K562 (cell line): ENCODE results near the gene RAB43. TPM values are rescaled to one million over a fixed set of nuclear protein-coding genes. Genes with fewer than 3 reads are reported as not detected.

Experiments
- ATAC-seq: fragments of 200-7000 bp; cut with Tn5 transposase; 3 replicates; pipeline ENCODE4 v1.9.1; 2020; ENCODE audit warnings: moderate library complexity
- BruUV-seq: library from RNA; stranded (reverse); fragments of 400-500 nt; replicated peaks from 2 replicates; lab custom pipeline; 2021; lab: Mats Ljungman, UMichigan
- CTCF ChIA-PET: fragments of 300-600 bp; formaldehyde crosslinking; extraction: SDS; loops from one replicate; lab custom pipeline; 2021; ENCODE audit warnings: low intra/inter-chr PET ratio; lab: Yijun Ruan, JAX
- POLR2A ChIA-PET: fragments of 300-600, 350-650 bp; sonication (Branson Sonifier 250); formaldehyde crosslinking; extraction: SDS; loops from one replicate; lab custom pipeline; 2021; ENCODE audit warnings: antibody characterized with exemption, inconsistent platforms; lab: Yijun Ruan, JAX
- DNase-seq, 4 experiments: peaks; one replicate each; pipeline versions ENCODE4 v3.0.0 to v3.0.0-alpha.2; 2011 to 2018; ENCODE audit warnings: low spot score in 3 of 4, mixed read lengths in 3 of 4; ENCODE audit errors: extremely low read depth in 1 of 4
- FAIRE-seq: peaks from 2 replicates; lab custom pipeline; 2011; peaks lifted over from hg19 to GRCh38; lab: Jason Lieb, UNC
- H2AFZ ChIP-seq: 2 replicates; pipeline ENCODE4 v1.6.0; 2011; ENCODE audit warnings: low read depth, low read length, control low read depth, inconsistent platforms
- H3K27ac ChIP-seq: fragments of 200-600 bp; 3 replicates; pipeline ENCODE4 v1.8.0; 2011; ENCODE audit warnings: low read depth, mild to moderate bottlenecking, control low read depth, inconsistent platforms, low read length, moderate library complexity, mixed read lengths; ENCODE audit errors: extremely low read depth
- H3K27me3 ChIP-seq, 2 experiments: fragments of 300-600 bp in 1 of 2; 2 replicates in 1 of 2; 3 replicates in 1 of 2; pipeline versions ENCODE4 v1.6.0 to v1.8.0; 2011; ENCODE audit warnings: inconsistent platforms in 2 of 2, low read length in 2 of 2, mild to moderate bottlenecking in 1 of 2, mixed read lengths in 1 of 2, moderate library complexity in 1 of 2; ENCODE audit not compliant: control insufficient read depth in 2 of 2, insufficient read depth in 2 of 2
- H3K36me3 ChIP-seq: fragments of 300-600 bp; 3 replicates; pipeline ENCODE4 v1.8.0; 2011; ENCODE audit warnings: mild to moderate bottlenecking, low read length, inconsistent platforms; ENCODE audit not compliant: control insufficient read depth, insufficient read depth
- H3K4me1 ChIP-seq, 2 experiments: fragments of 200-600 bp in 1 of 2; replicated peaks in 1 of 2; 2 replicates in 1 of 2; 3 replicates in 1 of 2; pipeline versions ENCODE4 v1.5.1 to v1.8.0; 2011; ENCODE audit warnings: inconsistent platforms in 2 of 2, low read length in 2 of 2, mild to moderate bottlenecking in 1 of 2, mixed read lengths in 1 of 2, moderate library complexity in 1 of 2; ENCODE audit not compliant: control insufficient read depth in 2 of 2, insufficient read depth in 2 of 2
- H3K4me2 ChIP-seq: 2 replicates; pipeline ENCODE4 v1.6.1; 2011; ENCODE audit warnings: low read length, control low read depth, inconsistent platforms, mixed read lengths; ENCODE audit not compliant: insufficient read depth
- H3K4me3 ChIP-seq: fragments of 200-600 bp; sonication (generic), shearing (Covaris generic); 2 replicates; pipeline ENCODE4 v1.5.1; 2016; ENCODE audit warnings: control low read depth, inconsistent platforms
- H3K79me2 ChIP-seq: fragments of 200-600 bp; 3 replicates; pipeline ENCODE4 v1.8.0; 2011; ENCODE audit warnings: low read length, inconsistent platforms; ENCODE audit not compliant: control insufficient read depth, insufficient read depth
- H3K9ac ChIP-seq, 2 experiments: 2 replicates each; pipeline versions ENCODE4 v1.6.0 to v1.6.1; 2011; ENCODE audit warnings: low read depth in 2 of 2, low read length in 2 of 2, control low read depth in 1 of 2, inconsistent platforms in 1 of 2, mild to moderate bottlenecking in 1 of 2, mixed read lengths in 1 of 2; ENCODE audit not compliant: insufficient read depth in 1 of 2
- H3K9me1 ChIP-seq: one replicate; pipeline ENCODE4 v1.6.0; 2011; ENCODE audit warnings: inconsistent platforms, mild to moderate bottlenecking, low read length, moderate library complexity; ENCODE audit not compliant: control insufficient read depth, insufficient read depth
- H3K9me3 ChIP-seq: replicated peaks from 2 replicates; pipeline ENCODE4 v1.5.1; 2011; ENCODE audit warnings: low read depth, low read length, inconsistent platforms; ENCODE audit not compliant: control insufficient read depth, insufficient read depth
- H4K20me1 ChIP-seq: replicated peaks from 2 replicates; pipeline ENCODE4 v1.6.1; 2011; ENCODE audit warnings: low read length, inconsistent platforms, mixed read lengths; ENCODE audit not compliant: control insufficient read depth, insufficient read depth
- CBX3 ChIP-seq, 2 experiments: IDR thresholded peaks; 1 replicate in 1 of 2; 2 replicates in 1 of 2; pipeline ENCODE4 v1.6.1; 2012; ENCODE audit warnings: inconsistent platforms in 2 of 2, low read length in 2 of 2, borderline replicate concordance in 1 of 2, control low read depth in 1 of 2
- FOS ChIP-seq: IDR thresholded peaks from 3 replicates; pipeline ENCODE4 v1.6.1; 2011; ENCODE audit not compliant: insufficient read length; ENCODE audit errors: extremely low read depth
- KAT2B ChIP-seq: IDR thresholded peaks from one replicate; pipeline ENCODE4 v1.6.1; 2012; ENCODE audit warnings: low read depth, mild to moderate bottlenecking, control low read depth, inconsistent platforms, low read length, moderate library complexity
- NFYB ChIP-seq: IDR thresholded peaks from 2 replicates; pipeline ENCODE4 v1.6.1; 2011; ENCODE audit warnings: mild to moderate bottlenecking, moderate library complexity; ENCODE audit not compliant: insufficient read length; ENCODE audit errors: extremely low read depth
- SMARCA4 ChIP-seq: fragments of 450-650 bp; IDR thresholded peaks from 2 replicates; pipeline ENCODE4 v1.6.1; 2016
- SPI1 ChIP-seq: IDR thresholded peaks from 2 replicates; pipeline ENCODE4 v1.6.1; 2011; ENCODE audit warnings: low read depth, low read length, control low read depth, borderline replicate concordance
- TCFL5 ChIP-seq: fragments of 250-450 bp; sonication (Bioruptor Pico); conservative IDR thresholded peaks from 2 replicates; pipeline ENCODE4 v1.6.1; 2021; ENCODE audit warnings: mild to moderate bottlenecking, moderate library complexity, matching md5 sums
- ZMIZ1 ChIP-seq, 2 experiments: fragments of 150-350 bp in 1 of 2; IDR thresholded peaks; 2 replicates each; pipeline ENCODE4 v1.6.1; 2012 to 2016; ENCODE audit warnings: low read depth in 2 of 2, low read length in 2 of 2, mild to moderate bottlenecking in 1 of 2, moderate library complexity in 1 of 2
- ZNF133 ChIP-seq: fragments of 250-450 bp; sonication (Bioruptor Pico); IDR thresholded peaks from 2 replicates; pipeline ENCODE4 v1.4.0; 2020; ENCODE audit warnings: mild to moderate bottlenecking
- ZNF316 ChIP-seq: fragments of 450-650 bp; IDR thresholded peaks from 2 replicates; pipeline ENCODE4 v1.6.1; 2016
- ZNF668 ChIP-seq: fragments of 250-450 bp; sonication (Bioruptor Pico); IDR thresholded peaks from 2 replicates; pipeline ENCODE4 v1.8.0; 2022; ENCODE audit warnings: mild to moderate bottlenecking, inconsistent platforms
- ZNF75A ChIP-seq: fragments of 450-650 bp; formaldehyde crosslinking; IDR thresholded peaks from 2 replicates; pipeline ENCODE4 v1.4.0; 2020; ENCODE audit warnings: mild to moderate bottlenecking
- WGBS: fragments of 100-300 bp; shearing (Covaris generic); methylation state at CpG from one replicate; pipeline ENCODE4 v1.1.6; 2016; ENCODE audit warnings: low coverage, mixed read lengths; ENCODE audit not compliant: insufficient coverage; ENCODE audit errors: missing lambda C conversion rate; 5-methylcytosine and 5-hydroxymethylcytosine counted together
- in situ Hi-C: fragments of 300-500 bp; cut with MboI; formaldehyde crosslinking; loops from 4 replicates; pipeline ENCODE4 v1.15.0; 2018; ENCODE audit warnings: inconsistent platforms, mixed read lengths
- intact Hi-C: fragments of 100-400 bp; cut with micrococcal nuclease; formaldehyde crosslinking; loops from 2 replicates; pipeline ENCODE4 v1.14.2; 2022
- polyA plus RNA-seq, 8 experiments: library from polyadenylated mRNA; depleted of rRNA in 4 of 8; stranded (reverse) in 5 of 8; unstranded in 3 of 8; fragments of >200 nt; fragmentation: Nextera tagmentation in 2 of 8; fragmentation: Illumina TruSeq in 1 of 8; extraction: Ambion mirVana in 2 of 8; extraction: Trizol in 1 of 8; gene quantifications; 2 replicates each; pipeline versions ENCODE4 v1.2.1 to v1.2.3, GENCODE V29; 2011 to 2014; ENCODE audit warnings: inconsistent platforms in 1 of 8, missing spikeins in 1 of 8
- total RNA-seq, 7 experiments: library from RNA; depleted of rRNA in 6 of 7; stranded (reverse); fragments of >200 nt in 6 of 7; fragmentation: Illumina TruSeq in 2 of 7; extraction: Trizol in 2 of 7; gene quantifications; 2 replicates each; pipeline versions ENCODE4 v1.2.1 to v1.2.3, GENCODE V29; 2011 to 2021; ENCODE audit warnings: low replicate concordance in 1 of 7
- TF ChIP-seq, protein P1 (sequence below): fragments of 450-650 bp; IDR thresholded peaks from 2 replicates; pipeline ENCODE4 v1.6.1; 2016
- TF ChIP-seq, protein P2 (sequence below), 2 experiments: fragments of 450-650 bp in 1 of 2; IDR thresholded peaks; 2 replicates each; pipeline ENCODE4 v1.6.1; 2011 to 2017; ENCODE audit warnings: low read depth in 2 of 2, antibody characterized with exemption in 1 of 2, borderline replicate concordance in 1 of 2, low read length in 1 of 2, mild to moderate bottlenecking in 1 of 2, mixed read lengths in 1 of 2; ENCODE audit not compliant: control insufficient read depth in 1 of 2
- TF ChIP-seq, protein P3 (sequence below): fragments of 450-650 bp; formaldehyde crosslinking; IDR thresholded peaks from 2 replicates; pipeline ENCODE4 v1.4.0; 2020; ENCODE audit warnings: mild to moderate bottlenecking

Gene RAB43
- total and polyA plus RNA-seq, 9 of the 15 experiments (the other 6 are each of a cell fraction or from before 2014, with no cell fraction given), result 0.04 to 6.8 (median 1.7) TPM; not detected in 2

DNA sequence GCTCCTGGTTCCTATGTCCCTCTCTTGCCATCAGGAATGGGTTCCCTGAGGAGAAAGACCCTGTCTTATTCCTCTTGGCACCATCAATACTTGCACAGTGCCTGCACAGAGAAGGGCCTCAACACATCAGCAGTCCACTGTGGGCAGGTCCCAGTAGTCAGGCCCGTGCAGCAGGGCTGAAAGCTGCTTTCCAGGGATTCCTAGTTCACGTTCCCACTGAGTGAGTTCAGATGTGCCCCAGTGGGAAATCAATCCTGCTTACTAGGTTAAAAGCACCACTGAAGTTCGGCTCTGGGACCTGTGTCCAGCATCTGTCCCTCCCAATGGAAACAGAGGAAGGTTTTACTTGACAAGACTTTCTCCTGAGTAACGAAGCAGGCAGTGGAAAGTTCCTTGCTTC, 15.7 kb downstream of the RAB43 start:
- H2AFZ ChIP-seq, result no peak overlapping the region
- ATAC-seq (no peak), FAIRE-seq (no peak), DNase-seq (no peak)
- BruUV-seq, result no TSS peak
- H3K9me3 ChIP-seq, result no peaks in the 10 kb centered on the region
- ChIA-PET CTCF (no interaction called here), POLR2A (interaction anchor here (0.7 kb wide), 2 partner anchors 11 to 14 kb away, joined by 3 to 4 read pairs; no protein-coding TSS in a partner anchor)
- H3K36me3 ChIP-seq, result no peaks in the 10 kb centered on the region
- H3K27me3 ChIP-seq, result no peaks in the 10 kb centered on the region
- in situ Hi-C loops (no loop called here), intact Hi-C loops (no loop called here)
- H3K9me1 ChIP-seq, result no peaks in the 10 kb centered on the region
- H3K4me1 ChIP-seq, result peaks cover 12 to 19% of the 10 kb centered on the region in 2 experiments; a peak in 4 of 5 replicates
- TF ChIP-seq ZNF316 (no peak), ZMIZ1 (IDR thresholded peaks at IDR 0.05; ENCODE audit: low read depth in 2 of 2, low read length in 2 of 2) (no peak), KAT2B (no peak), ZNF75A (CRISPR knock-in tag) (no peak), CBX3 (IDR thresholded peaks at IDR 0.05; ENCODE audit: borderline replicate concordance in 1 of 2, low read length in 2 of 2) (no peak), TCFL5 (CRISPR knock-in tag) (no peak), ZNF668 (no peak), ZNF133 (no peak), FOS (no peak), NFYB (no peak), SPI1 (no peak), SMARCA4 (no peak)
- TF ChIP-seq, protein P1, sequence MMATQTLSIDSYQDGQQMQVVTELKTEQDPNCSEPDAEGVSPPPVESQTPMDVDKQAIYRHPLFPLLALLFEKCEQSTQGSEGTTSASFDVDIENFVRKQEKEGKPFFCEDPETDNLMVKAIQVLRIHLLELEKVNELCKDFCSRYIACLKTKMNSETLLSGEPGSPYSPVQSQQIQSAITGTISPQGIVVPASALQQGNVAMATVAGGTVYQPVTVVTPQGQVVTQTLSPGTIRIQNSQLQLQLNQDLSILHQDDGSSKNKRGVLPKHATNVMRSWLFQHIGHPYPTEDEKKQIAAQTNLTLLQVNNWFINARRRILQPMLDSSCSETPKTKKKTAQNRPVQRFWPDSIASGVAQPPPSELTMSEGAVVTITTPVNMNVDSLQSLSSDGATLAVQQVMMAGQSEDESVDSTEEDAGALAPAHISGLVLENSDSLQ, result no peak
- TF ChIP-seq, protein P2, sequence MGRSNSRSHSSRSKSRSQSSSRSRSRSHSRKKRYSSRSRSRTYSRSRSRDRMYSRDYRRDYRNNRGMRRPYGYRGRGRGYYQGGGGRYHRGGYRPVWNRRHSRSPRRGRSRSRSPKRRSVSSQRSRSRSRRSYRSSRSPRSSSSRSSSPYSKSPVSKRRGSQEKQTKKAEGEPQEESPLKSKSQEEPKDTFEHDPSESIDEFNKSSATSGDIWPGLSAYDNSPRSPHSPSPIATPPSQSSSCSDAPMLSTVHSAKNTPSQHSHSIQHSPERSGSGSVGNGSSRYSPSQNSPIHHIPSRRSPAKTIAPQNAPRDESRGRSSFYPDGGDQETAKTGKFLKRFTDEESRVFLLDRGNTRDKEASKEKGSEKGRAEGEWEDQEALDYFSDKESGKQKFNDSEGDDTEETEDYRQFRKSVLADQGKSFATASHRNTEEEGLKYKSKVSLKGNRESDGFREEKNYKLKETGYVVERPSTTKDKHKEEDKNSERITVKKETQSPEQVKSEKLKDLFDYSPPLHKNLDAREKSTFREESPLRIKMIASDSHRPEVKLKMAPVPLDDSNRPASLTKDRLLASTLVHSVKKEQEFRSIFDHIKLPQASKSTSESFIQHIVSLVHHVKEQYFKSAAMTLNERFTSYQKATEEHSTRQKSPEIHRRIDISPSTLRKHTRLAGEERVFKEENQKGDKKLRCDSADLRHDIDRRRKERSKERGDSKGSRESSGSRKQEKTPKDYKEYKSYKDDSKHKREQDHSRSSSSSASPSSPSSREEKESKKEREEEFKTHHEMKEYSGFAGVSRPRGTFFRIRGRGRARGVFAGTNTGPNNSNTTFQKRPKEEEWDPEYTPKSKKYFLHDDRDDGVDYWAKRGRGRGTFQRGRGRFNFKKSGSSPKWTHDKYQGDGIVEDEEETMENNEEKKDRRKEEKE (IDR thresholded peaks at IDR 0.05; ENCODE audit: borderline replicate concordance in 1 of 2, control insufficient read depth in 1 of 2, low read depth in 2 of 2, low read length in 1 of 2), result no peak
- TF ChIP-seq, protein P3, sequence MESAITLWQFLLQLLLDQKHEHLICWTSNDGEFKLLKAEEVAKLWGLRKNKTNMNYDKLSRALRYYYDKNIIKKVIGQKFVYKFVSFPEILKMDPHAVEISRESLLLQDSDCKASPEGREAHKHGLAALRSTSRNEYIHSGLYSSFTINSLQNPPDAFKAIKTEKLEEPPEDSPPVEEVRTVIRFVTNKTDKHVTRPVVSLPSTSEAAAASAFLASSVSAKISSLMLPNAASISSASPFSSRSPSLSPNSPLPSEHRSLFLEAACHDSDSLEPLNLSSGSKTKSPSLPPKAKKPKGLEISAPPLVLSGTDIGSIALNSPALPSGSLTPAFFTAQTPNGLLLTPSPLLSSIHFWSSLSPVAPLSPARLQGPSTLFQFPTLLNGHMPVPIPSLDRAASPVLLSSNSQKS (CRISPR knock-in tag), result no peak
- 0 out of 2 replicates have a peak, but pooled peaks cover 3% of the 10 kb centered on the region for H4K20me1 ChIP-seq
- H3K27ac ChIP-seq, result no peak overlapping the region
- no peaks in the 10 kb centered on the region for H3K79me2 ChIP-seq
- H3K9ac ChIP-seq, result no peak overlapping the region
- no peak overlapping the region for H3K4me2 ChIP-seq
- 72% methylated on average over 3 of the region's 4 CpGs for WGBS
- no peak overlapping the region for H3K4me3 ChIP-seq
